Measurements from ENCODE around the gene GNB5. TPM values are rescaled to one million over a fixed set of nuclear protein-coding genes. Genes with fewer than 3 reads are reported as not detected.
"Not testable (repeated sequence)": the region's sequence is repeated elsewhere in the genome, so short reads cannot be mapped to it uniquely, and the experiment has no call there.

Gene GNB5
- total RNA-seq, 1 experiment from 2014 or later, result 23.9 TPM

- H3K36me3 ChIP-seq (replicated peaks; ENCODE audit: control insufficient read depth, insufficient read depth, low read length); DNase-seq; H3K27me3 ChIP-seq (ENCODE audit: control insufficient read depth, insufficient read depth, low read length); H3K4me3 ChIP-seq (ENCODE audit: insufficient read depth, low read depth, low read length): not testable (repeated sequence)
These were observed 21.0 kb downstream of the GNB5 start for GRCh38 chr15:52170199-52170598.

GRCh38 chr15:52165494-52166131, 25.6 kb downstream of the GNB5 start:
- not testable (repeated sequence) for H3K4me3 ChIP-seq (ENCODE audit: insufficient read depth, low read depth, low read length); DNase-seq; H3K27me3 ChIP-seq (ENCODE audit: control insufficient read depth, insufficient read depth, low read length); H3K36me3 ChIP-seq (replicated peaks; ENCODE audit: control insufficient read depth, insufficient read depth, low read length)

GRCh38 chr15:52164631-52165265, 26.4 kb downstream of the GNB5 start:
- DNase-seq, result no peak
- Histone ChIP-seq H3K36me3 (replicated peaks; ENCODE audit: control insufficient read depth, insufficient read depth, low read length) (no peaks in the 10 kb centered on the region; the same call in 1 of the 2 replicates), H3K27me3 (ENCODE audit: control insufficient read depth, insufficient read depth, low read length) (no peaks in the 10 kb centered on the region), H3K4me3 (ENCODE audit: insufficient read depth, low read depth, low read length) (no peak overlapping the region)

GRCh38 chr15:52163321-52164190, 27.6 kb downstream of the GNB5 start:
- H3K27me3 ChIP-seq (ENCODE audit: control insufficient read depth, insufficient read depth, low read length), result no peaks in the 10 kb centered on the region
- DNase-seq, result peak; percentile 70
- H3K36me3 ChIP-seq (replicated peaks; ENCODE audit: control insufficient read depth, insufficient read depth, low read length), result no peaks in the 10 kb centered on the region; the same call in 1 of the 2 replicates
- no peak overlapping the region for H3K4me3 ChIP-seq (ENCODE audit: insufficient read depth, low read depth, low read length)

GRCh38 chr15:52162876-52163275, 28.3 kb downstream of the GNB5 start:
- DNase-seq, result no peak
- Histone ChIP-seq H3K4me3 (ENCODE audit: insufficient read depth, low read depth, low read length) (no peak overlapping the region), H3K36me3 (replicated peaks; ENCODE audit: control insufficient read depth, insufficient read depth, low read length) (no peaks in the 10 kb centered on the region; the same call in 1 of the 2 replicates), H3K27me3 (ENCODE audit: control insufficient read depth, insufficient read depth, low read length) (no peaks in the 10 kb centered on the region)

GRCh38 chr15:52162260-52162659, 28.9 kb downstream of the GNB5 start:
- no peak for DNase-seq
- Histone ChIP-seq H3K4me3 (ENCODE audit: insufficient read depth, low read depth, low read length) (no peak overlapping the region), H3K36me3 (replicated peaks; ENCODE audit: control insufficient read depth, insufficient read depth, low read length) (no peaks in the 10 kb centered on the region; the same call in 1 of the 2 replicates), H3K27me3 (ENCODE audit: control insufficient read depth, insufficient read depth, low read length) (no peaks in the 10 kb centered on the region)

GRCh38 chr15:52161406-52161966, 29.7 kb downstream of the GNB5 start:
- Histone ChIP-seq H3K27me3 (ENCODE audit: control insufficient read depth, insufficient read depth, low read length) (no peaks in the 10 kb centered on the region), H3K4me3 (ENCODE audit: insufficient read depth, low read depth, low read length) (no peak overlapping the region), H3K36me3 (replicated peaks; ENCODE audit: control insufficient read depth, insufficient read depth, low read length) (no peaks in the 10 kb centered on the region; the same call in 1 of the 2 replicates)
- DNase-seq, result no peak

- H3K36me3 ChIP-seq (replicated peaks; ENCODE audit: control insufficient read depth, insufficient read depth, low read length), result no peaks in the 10 kb centered on the region; the same call in 1 of the 2 replicates
- DNase-seq, result no peak
- H3K27me3 ChIP-seq (ENCODE audit: control insufficient read depth, insufficient read depth, low read length), result no peaks in the 10 kb centered on the region
- no peak overlapping the region for H3K4me3 ChIP-seq (ENCODE audit: insufficient read depth, low read depth, low read length)
These were observed 31.5 kb downstream of the GNB5 start for GRCh38 chr15:52159645-52160044.

GRCh38 chr15:52158084-52158765, 33.0 kb downstream of the GNB5 start:
- H3K4me3 ChIP-seq (ENCODE audit: insufficient read depth, low read depth, low read length), result no peak overlapping the region
- no peaks in the 10 kb centered on the region for H3K27me3 ChIP-seq (ENCODE audit: control insufficient read depth, insufficient read depth, low read length)
- no peaks in the 10 kb centered on the region; the same call in 1 of the 2 replicates for H3K36me3 ChIP-seq (replicated peaks; ENCODE audit: control insufficient read depth, insufficient read depth, low read length)
- no peak for DNase-seq

- no peaks in the 10 kb centered on the region; the same call in 1 of the 2 replicates for H3K36me3 ChIP-seq (replicated peaks; ENCODE audit: control insufficient read depth, insufficient read depth, low read length)
- no peaks in the 10 kb centered on the region for H3K27me3 ChIP-seq (ENCODE audit: control insufficient read depth, insufficient read depth, low read length)
- no peak overlapping the region for H3K4me3 ChIP-seq (ENCODE audit: insufficient read depth, low read depth, low read length)
- no peak for DNase-seq
These were observed 35.3 kb downstream of the GNB5 start for GRCh38 chr15:52155878-52156277.

GRCh38 chr15:52154896-52155865, 36.0 kb downstream of the GNB5 start:
- H3K27me3 ChIP-seq (ENCODE audit: control insufficient read depth, insufficient read depth, low read length), result no peaks in the 10 kb centered on the region
- no peak for DNase-seq
- no peak overlapping the region for H3K4me3 ChIP-seq (ENCODE audit: insufficient read depth, low read depth, low read length)
- no peaks in the 10 kb centered on the region; the same call in 1 of the 2 replicates for H3K36me3 ChIP-seq (replicated peaks; ENCODE audit: control insufficient read depth, insufficient read depth, low read length)

GRCh38 chr15:52153900-52154895, 37.0 kb downstream of the GNB5 start:
- H3K36me3 ChIP-seq (replicated peaks; ENCODE audit: control insufficient read depth, insufficient read depth, low read length), result peaks cover 2% of the 10 kb centered on the region
- no peaks in the 10 kb centered on the region for H3K27me3 ChIP-seq (ENCODE audit: control insufficient read depth, insufficient read depth, low read length)
- DNase-seq, result no peak
- H3K4me3 ChIP-seq (ENCODE audit: insufficient read depth, low read depth, low read length), result no peak overlapping the region

Measured in H7 (cell line).